ENCODE results near the gene UQCRC1.

UQCRC1 gene

GRCh38 chr3:48624767-48625166 is 15.3 kb upstream of the UQCRC1 start:
- H3K36me3 ChIP-seq (ENCODE audit: insufficient read depth, insufficient read length, low read length) = peaks cover 69% of the 10 kb centered on the region
- peaks cover 3% of the 10 kb centered on the region for H3K4me1 ChIP-seq (ENCODE audit: insufficient read depth, insufficient read length)

GRCh38 chr3:48623851-48624547 is 14.6 kb upstream of the UQCRC1 start:
- no peaks in the 10 kb centered on the region for H3K27me3 ChIP-seq (ENCODE audit: insufficient read depth, insufficient read length)
- TF ChIP-seq YY1 (IDR thresholded peaks at IDR 0.05; ENCODE audit: insufficient read depth, insufficient read length) = no peak
- no peak for TF ChIP-seq ZNF274 (IDR thresholded peaks at IDR 0.05; ENCODE audit: low read depth, low read length)
- TF ChIP-seq SUZ12 (IDR thresholded peaks at IDR 0.05; ENCODE audit: extremely low read depth, insufficient read depth, insufficient read length) = no peak
- DNase-seq (ENCODE audit: low read depth, low spot score) = no peak
- no peaks in the 10 kb centered on the region for H3K4me1 ChIP-seq (ENCODE audit: insufficient read depth, insufficient read length)
- no peak overlapping the region for H3K9ac ChIP-seq (ENCODE audit: insufficient read length, low read depth)
- peaks cover 63% of the 10 kb centered on the region for H3K36me3 ChIP-seq (ENCODE audit: insufficient read depth, insufficient read length, low read length)
- H3K4me3 ChIP-seq (ENCODE audit: insufficient read length, low read depth) = no peak overlapping the region
- peaks cover 3% of the 10 kb centered on the region for H3K9me3 ChIP-seq (ENCODE audit: insufficient read depth, low read length)

More at GRCh38 chr3:48624767-48625166, 15.3 kb upstream of the UQCRC1 start:
- Histone ChIP-seq H3K9me3 (ENCODE audit: insufficient read depth, low read length) (no peaks in the 10 kb centered on the region), H3K9ac (ENCODE audit: insufficient read length, low read depth) (no peak overlapping the region), H3K27me3 (ENCODE audit: insufficient read depth, insufficient read length) (no peaks in the 10 kb centered on the region), H3K4me3 (ENCODE audit: insufficient read length, low read depth) (no peak overlapping the region)
- no peak for TF ChIP-seq SUZ12 (IDR thresholded peaks at IDR 0.05; ENCODE audit: extremely low read depth, insufficient read depth, insufficient read length)
- TF ChIP-seq ZNF274 (IDR thresholded peaks at IDR 0.05; ENCODE audit: low read depth, low read length) = no peak
- no peak for TF ChIP-seq YY1 (IDR thresholded peaks at IDR 0.05; ENCODE audit: insufficient read depth, insufficient read length)
- DNase-seq (ENCODE audit: low read depth, low spot score) = no peak

- H3K27me3 ChIP-seq (ENCODE audit: insufficient read depth, insufficient read length) = no peaks in the 10 kb centered on the region
- H3K9ac ChIP-seq (ENCODE audit: insufficient read length, low read depth) = no peak within 1 kb of the TSS
- no peak within 1 kb of the TSS for H3K4me3 ChIP-seq (ENCODE audit: insufficient read length, low read depth)
- H3K36me3 ChIP-seq (ENCODE audit: insufficient read depth, insufficient read length, low read length) = peaks cover 44% of the 10 kb centered on the region
- peaks cover 28% of the 10 kb centered on the region for H3K9me3 ChIP-seq (ENCODE audit: insufficient read depth, low read length)
- no peak for DNase-seq (ENCODE audit: low read depth, low spot score)
- TF ChIP-seq YY1 (IDR thresholded peaks at IDR 0.05; ENCODE audit: insufficient read depth, insufficient read length) (no peak), ZNF274 (IDR thresholded peaks at IDR 0.05; ENCODE audit: low read depth, low read length) (no peak), SUZ12 (IDR thresholded peaks at IDR 0.05; ENCODE audit: extremely low read depth, insufficient read depth, insufficient read length) (no peak)
- no peaks in the 10 kb centered on the region for H3K4me1 ChIP-seq (ENCODE audit: insufficient read depth, insufficient read length)
Measured at GRCh38 chr3:48621461-48621869, 12.0 kb upstream of the UQCRC1 start, which contains the start of gene TMEM89. Gene TMEM89 (minus strand): TSS chr3:48621769. CDS start chr3:48621756, 13 bp downstream.

- peaks cover 27% of the 10 kb centered on the region for H3K36me3 ChIP-seq (ENCODE audit: insufficient read depth, insufficient read length, low read length)
- H3K9ac ChIP-seq (ENCODE audit: insufficient read length, low read depth) = no peak overlapping the region
- TF ChIP-seq YY1 (IDR thresholded peaks at IDR 0.05; ENCODE audit: insufficient read depth, insufficient read length) (no peak), SUZ12 (IDR thresholded peaks at IDR 0.05; ENCODE audit: extremely low read depth, insufficient read depth, insufficient read length) (no peak), ZNF274 (IDR thresholded peaks at IDR 0.05; ENCODE audit: low read depth, low read length) (no peak)
- no peak for DNase-seq (ENCODE audit: low read depth, low spot score)
- no peaks in the 10 kb centered on the region for H3K27me3 ChIP-seq (ENCODE audit: insufficient read depth, insufficient read length)
- H3K9me3 ChIP-seq (ENCODE audit: insufficient read depth, low read length) = peaks cover 36% of the 10 kb centered on the region
- H3K4me3 ChIP-seq (ENCODE audit: insufficient read length, low read depth) = no peak overlapping the region
- H3K4me1 ChIP-seq (ENCODE audit: insufficient read depth, insufficient read length) = no peaks in the 10 kb centered on the region
Measured at GRCh38 chr3:48619541-48620524, 10.4 kb upstream of the UQCRC1 start.

GRCh38 chr3:48617559-48617958 is 8.1 kb upstream of the UQCRC1 start:
- H3K27me3 ChIP-seq (ENCODE audit: insufficient read depth, insufficient read length) = no peaks in the 10 kb centered on the region
- no peak for DNase-seq (ENCODE audit: low read depth, low spot score)
- H3K36me3 ChIP-seq (ENCODE audit: insufficient read depth, insufficient read length, low read length) = peaks cover 20% of the 10 kb centered on the region
- H3K4me1 ChIP-seq (ENCODE audit: insufficient read depth, insufficient read length) = no peaks in the 10 kb centered on the region
- TF ChIP-seq YY1 (IDR thresholded peaks at IDR 0.05; ENCODE audit: insufficient read depth, insufficient read length) (no peak), ZNF274 (IDR thresholded peaks at IDR 0.05; ENCODE audit: low read depth, low read length) (no peak), SUZ12 (IDR thresholded peaks at IDR 0.05; ENCODE audit: extremely low read depth, insufficient read depth, insufficient read length) (no peak)
- peaks cover 36% of the 10 kb centered on the region for H3K9me3 ChIP-seq (ENCODE audit: insufficient read depth, low read length)
- H3K4me3 ChIP-seq (ENCODE audit: insufficient read length, low read depth) = no peak overlapping the region
- no peak overlapping the region for H3K9ac ChIP-seq (ENCODE audit: insufficient read length, low read depth)

- peaks cover 2% of the 10 kb centered on the region for H3K4me1 ChIP-seq (ENCODE audit: insufficient read depth, insufficient read length)
- no peaks in the 10 kb centered on the region for H3K27me3 ChIP-seq (ENCODE audit: insufficient read depth, insufficient read length)
- peaks cover 33% of the 10 kb centered on the region for H3K9me3 ChIP-seq (ENCODE audit: insufficient read depth, low read length)
- no peak overlapping the region for H3K9ac ChIP-seq (ENCODE audit: insufficient read length, low read depth)
- peaks cover 9% of the 10 kb centered on the region for H3K36me3 ChIP-seq (ENCODE audit: insufficient read depth, insufficient read length, low read length)
- no peak overlapping the region for H3K4me3 ChIP-seq (ENCODE audit: insufficient read length, low read depth)
- TF ChIP-seq SUZ12 (IDR thresholded peaks at IDR 0.05; ENCODE audit: extremely low read depth, insufficient read depth, insufficient read length) (no peak), YY1 (IDR thresholded peaks at IDR 0.05; ENCODE audit: insufficient read depth, insufficient read length) (no peak), ZNF274 (IDR thresholded peaks at IDR 0.05; ENCODE audit: low read depth, low read length) (no peak)
- DNase-seq (ENCODE audit: low read depth, low spot score) = no peak
Measured at GRCh38 chr3:48614044-48614443, 4.6 kb upstream of the UQCRC1 start.

GRCh38 chr3:48612309-48612708 is 2.9 kb upstream of the UQCRC1 start:
- Histone ChIP-seq H3K4me3 (ENCODE audit: insufficient read length, low read depth) (no peak overlapping the region), H3K36me3 (ENCODE audit: insufficient read depth, insufficient read length, low read length) (peaks cover 18% of the 10 kb centered on the region), H3K27me3 (ENCODE audit: insufficient read depth, insufficient read length) (no peaks in the 10 kb centered on the region), H3K9ac (ENCODE audit: insufficient read length, low read depth) (no peak overlapping the region), H3K4me1 (ENCODE audit: insufficient read depth, insufficient read length) (peaks cover 2% of the 10 kb centered on the region), H3K9me3 (ENCODE audit: insufficient read depth, low read length) (peaks cover 16% of the 10 kb centered on the region)
- no peak for DNase-seq (ENCODE audit: low read depth, low spot score)
- no peak for TF ChIP-seq SUZ12 (IDR thresholded peaks at IDR 0.05; ENCODE audit: extremely low read depth, insufficient read depth, insufficient read length)
- TF ChIP-seq YY1 (IDR thresholded peaks at IDR 0.05; ENCODE audit: insufficient read depth, insufficient read length) = no peak
- TF ChIP-seq ZNF274 (IDR thresholded peaks at IDR 0.05; ENCODE audit: low read depth, low read length) = no peak
